Activated B cell treated with CpG ODN at 0.5 μM for 24 hours (primary cell): ENCODE measurements around the gene SKI. TPM values are rescaled to one million over a fixed set of nuclear protein-coding genes. Genes with fewer than 3 reads are reported as not detected.

Experiments
- ATAC-seq: fragments of 200-7000 bp; cut with Tn5 transposase; one replicate; pipeline ENCODE4 v1.10.0; 2021; ENCODE audit warnings: low read depth, mild to moderate bottlenecking, moderate library complexity
- CTCF ChIA-PET: fragments of 350-600 bp; sonication (Branson Sonifier 250); formaldehyde crosslinking; loops from one replicate; lab custom pipeline; 2021; ENCODE audit warnings: antibody characterized with exemption; lab: Charles Lee
- POLR2A ChIA-PET: fragments of 350-600 bp; sonication (Branson Sonifier 250); formaldehyde crosslinking; loops from one replicate; lab custom pipeline; 2021; ENCODE audit warnings: antibody characterized with exemption; lab: Charles Lee
- DNase-seq: peaks from one replicate; pipeline ENCODE4 v3.0.0; 2022
- H3K27ac Mint-ChIP-seq: one replicate; pipeline ENCODE4 v1.8.0; 2020; ENCODE audit warnings: mixed read lengths
- H3K27me3 Mint-ChIP-seq: one replicate; pipeline ENCODE4 v1.8.0; 2021; ENCODE audit warnings: mixed read lengths
- H3K36me3 Mint-ChIP-seq: one replicate; pipeline ENCODE4 v1.8.0; 2021; ENCODE audit warnings: low read depth, mixed read lengths
- H3K4me1 Mint-ChIP-seq: one replicate; pipeline ENCODE4 v1.8.0; 2021; ENCODE audit warnings: mixed read lengths
- H3K4me3 Mint-ChIP-seq: one replicate; pipeline ENCODE4 v1.8.0; 2020; ENCODE audit warnings: mild to moderate bottlenecking, mixed read lengths
- H3K9me3 Mint-ChIP-seq: one replicate; pipeline ENCODE4 v1.8.0; 2020; ENCODE audit warnings: mixed read lengths
- CTCF ChIP-seq: fragments of 200-600 bp; IDR thresholded peaks from one replicate; pipeline ENCODE4 v1.8.0; 2022; ENCODE audit warnings: antibody characterized with exemption, mild to moderate bottlenecking
- intact Hi-C: fragments of 100-400 bp; cut with micrococcal nuclease; formaldehyde crosslinking; loops from one replicate; pipeline ENCODE4 v1.15.1; 2024
- total RNA-seq: library from RNA; stranded (reverse); gene quantifications from 2 replicates; pipeline ENCODE4 v1.2.3, GENCODE V29; 2022

Gene SKI
- total RNA-seq, 1 donor from 2014 or later: 37.6 TPM

- Mint-ChIP-seq H3K9me3 (no peaks in the 10 kb centered on the region), H3K4me1 (peaks cover 39% of the 10 kb centered on the region), H3K27me3 (no peaks in the 10 kb centered on the region), H3K27ac (peak overlapping the region; percentile 64), H3K4me3 (no peak overlapping the region), H3K36me3 (peaks cover 31% of the 10 kb centered on the region)
- no peak for DNase-seq
- intact Hi-C loops: loop anchor here (1.0 to 5.0 kb wide), 3 partner anchors 9 to 237 kb away; no protein-coding TSS in a partner anchor
- TF ChIP-seq CTCF: no peak
- no peak for ATAC-seq
- POLR2A ChIA-PET: interaction anchor here (1.0 to 7.7 kb wide), 4 partner anchors 10 to 116 kb away, joined by 3 to 100 read pairs (median 6); partner anchors contain the start of gene FAAP20
- CTCF ChIA-PET: interaction anchor here (1.0 to 3.0 kb wide), 5 partner anchors 10 to 116 kb away, joined by 3 to 18 read pairs (median 4); partner anchors contain the start of gene FAAP20
Observed at GRCh38 chr1:2310332-2311183, 82.4 kb downstream of the SKI start.

GRCh38 chr1:2311184-2312032, 83.3 kb downstream of the SKI start:
- POLR2A ChIA-PET: interaction anchor here (0.8 to 7.7 kb wide), 11 partner anchors 10 to 116 kb away, joined by 3 to 100 read pairs (median 6); partner anchors contain the start of genes FAAP20, MORN1 and RER1
- ATAC-seq (peak; percentile 74), DNase-seq (peak; percentile 62)
- Mint-ChIP-seq H3K27ac (peak overlapping the region; percentile 64), H3K27me3 (no peaks in the 10 kb centered on the region), H3K4me1 (peaks cover 43% of the 10 kb centered on the region), H3K4me3 (no peak overlapping the region), H3K9me3 (no peaks in the 10 kb centered on the region), H3K36me3 (peaks cover 24% of the 10 kb centered on the region)
- intact Hi-C loops: loop anchor here (1.0 to 5.0 kb wide), 3 partner anchors 10 to 236 kb away; no protein-coding TSS in a partner anchor
- TF ChIP-seq CTCF: no peak
- CTCF ChIA-PET: interaction anchor here (0.6 to 3.0 kb wide), 12 partner anchors 8 to 117 kb away, joined by 3 to 18 read pairs (median 4); partner anchors contain the start of gene FAAP20

- ATAC-seq (no peak), DNase-seq (no peak)
- ChIA-PET CTCF (interaction anchor here (0.6 to 3.0 kb wide), 9 partner anchors 9 to 117 kb away, joined by 3 to 18 read pairs (median 5); partner anchors contain the start of gene FAAP20), POLR2A (interaction anchor here (0.8 to 7.7 kb wide), 11 partner anchors 11 to 117 kb away, joined by 3 to 100 read pairs (median 6); partner anchors contain the start of genes FAAP20, MORN1 and RER1)
- no peak for TF ChIP-seq CTCF
- Mint-ChIP-seq H3K9me3 (no peaks in the 10 kb centered on the region), H3K4me3 (no peak overlapping the region), H3K36me3 (peaks cover 20% of the 10 kb centered on the region), H3K27me3 (no peaks in the 10 kb centered on the region), H3K4me1 (peaks cover 45% of the 10 kb centered on the region), H3K27ac (peak overlapping the region; percentile 64)
- intact Hi-C loops: loop anchor here (5.0 kb wide), 1 partner anchor 235 kb away; no protein-coding TSS in a partner anchor
Observed at GRCh38 chr1:2312160-2312514, 84.0 kb downstream of the SKI start.

- TF ChIP-seq CTCF: no peak
- DNase-seq (no peak), ATAC-seq (no peak)
- H3K36me3 Mint-ChIP-seq: peaks cover 15% of the 10 kb centered on the region
- POLR2A ChIA-PET: interaction anchor here (0.8 to 7.7 kb wide), 7 partner anchors 12 to 117 kb away, joined by 3 to 100 read pairs (median 7); partner anchors contain the start of genes FAAP20, MORN1 and RER1
- no peaks in the 10 kb centered on the region for H3K27me3 Mint-ChIP-seq
- peaks cover 44% of the 10 kb centered on the region for H3K4me1 Mint-ChIP-seq
- peak overlapping the region; percentile 64 for H3K27ac Mint-ChIP-seq
- no peaks in the 10 kb centered on the region for H3K9me3 Mint-ChIP-seq
- intact Hi-C loops: loop anchor here (5.0 kb wide), 1 partner anchor 235 kb away; no protein-coding TSS in a partner anchor
- no peak overlapping the region for H3K4me3 Mint-ChIP-seq
- CTCF ChIA-PET: interaction anchor here (0.8 to 3.0 kb wide), 6 partner anchors 9 to 118 kb away, joined by 5 to 18 read pairs (median 8); partner anchors contain the start of gene FAAP20
Observed at GRCh38 chr1:2312515-2313301, 84.6 kb downstream of the SKI start.
